B cell (primary cell): Measurements from ENCODE around the gene CHKB. TPM values are rescaled to one million over a fixed set of nuclear protein-coding genes. Genes with fewer than 3 reads are reported as not detected.

Source experiments
- ATAC-seq: fragments of 200-7000 bp; cut with Tn5 transposase; one replicate; pipeline ENCODE4 v1.10.0; 2021; ENCODE audit warnings: low read depth, mild to moderate bottlenecking, moderate number of reproducible peaks, moderate library complexity
- CTCF ChIA-PET: fragments of 350-600 bp; sonication (Branson Sonifier 250); formaldehyde crosslinking; loops from one replicate; lab custom pipeline; 2021; ENCODE audit warnings: antibody characterized with exemption, inconsistent platforms; lab: Charles Lee
- POLR2A ChIA-PET: fragments of 350-600 bp; sonication (Branson Sonifier 250); formaldehyde crosslinking; loops from one replicate; lab custom pipeline; 2021; ENCODE audit warnings: antibody characterized with exemption; lab: Charles Lee
- DNase-seq: peaks from one replicate; pipeline ENCODE4 v3.0.0; 2013
- H2AFZ ChIP-seq: 2 replicates; pipeline ENCODE4 v1.6.1; 2012; ENCODE audit warnings: mild to moderate bottlenecking, low read depth, low read length; ENCODE audit not compliant: insufficient read depth, poor library complexity, severe bottlenecking
- H3K27ac ChIP-seq, 2 donors: 1 replicate in 1 of 2; 2 replicates in 1 of 2; pipeline ENCODE4 v1.5.1; 2012 to 2013; ENCODE audit warnings: low read length in 2 of 2, mild to moderate bottlenecking in 2 of 2, moderate library complexity in 1 of 2
- H3K27me3 ChIP-seq, 4 experiments: fragments of 200-600 bp in 1 of 4; sonication (generic) in 1 of 4; replicated peaks in 1 of 4; 1 replicate in 2 of 4; 2 replicates in 2 of 4; pipeline versions ENCODE4 v1.6.1 to v1.7.0; 2013 to 2016; ENCODE audit warnings: low read length in 3 of 4, mild to moderate bottlenecking in 2 of 4, mixed read lengths in 1 of 4, moderate library complexity in 1 of 4; ENCODE audit not compliant: insufficient read depth in 4 of 4, control insufficient read depth in 3 of 4; ENCODE audit errors: control extremely low read depth in 1 of 4
- H3K36me3 ChIP-seq, 2 experiments: replicated peaks in 1 of 2; 1 replicate in 1 of 2; 2 replicates in 1 of 2; pipeline versions ENCODE4 v1.6.1 to v1.7.1; 2013; ENCODE audit warnings: low read length in 1 of 2; ENCODE audit not compliant: insufficient read depth in 2 of 2, control insufficient read depth in 1 of 2; ENCODE audit errors: control extremely low read depth in 1 of 2, extremely low read depth in 1 of 2
- H3K4me1 ChIP-seq, 2 donors: fragments of 200-600 bp in 1 of 2; sonication (generic) in 1 of 2; 1 replicate in 1 of 2; 2 replicates in 1 of 2; pipeline versions ENCODE4 v1.5.1 to v1.6.1; 2013 to 2017; ENCODE audit warnings: low read length in 2 of 2; ENCODE audit not compliant: control insufficient read depth in 2 of 2, insufficient read depth in 2 of 2
- H3K4me2 ChIP-seq: replicated peaks from 2 replicates; pipeline ENCODE3; 2012; ENCODE audit warnings: mild to moderate bottlenecking, low read depth, low read length; ENCODE audit not compliant: poor library complexity, severe bottlenecking
- H3K4me3 ChIP-seq, 5 experiments: fragments of 200-600 bp in 1 of 5; sonication (generic) in 1 of 5; 1 replicate in 3 of 5; 2 replicates in 2 of 5; pipeline versions ENCODE4 v1.5.1 to v1.7.0; 2011 to 2016; ENCODE audit warnings: low read length in 4 of 5, mild to moderate bottlenecking in 4 of 5, low read depth in 2 of 5, control low read depth in 1 of 5, moderate library complexity in 1 of 5; ENCODE audit not compliant: insufficient read depth in 1 of 5; ENCODE audit errors: control extremely low read depth in 1 of 5, extremely low read depth in 1 of 5
- H3K79me2 ChIP-seq: fragments of 200-600 bp; sonication (generic); one replicate; pipeline ENCODE4 v1.6.0; 2016; ENCODE audit warnings: low read length; ENCODE audit not compliant: control insufficient read depth, insufficient read depth
- H3K9ac ChIP-seq: fragments of 200-600 bp; sonication (generic); 2 replicates; pipeline ENCODE4 v1.6.1; 2017; ENCODE audit warnings: mild to moderate bottlenecking, low read length, moderate library complexity
- H3K9me3 ChIP-seq, 3 donors: one replicate each; pipeline versions ENCODE4 v1.6.1 to v1.7.1; 2013; ENCODE audit warnings: low read length in 2 of 3; ENCODE audit not compliant: control insufficient read depth in 2 of 3, insufficient read depth in 1 of 3; ENCODE audit errors: control extremely low read depth in 1 of 3
- H4K20me1 ChIP-seq: 2 replicates; pipeline ENCODE4 v1.6.0; 2012; ENCODE audit warnings: mild to moderate bottlenecking, low read length; ENCODE audit not compliant: insufficient read depth, control insufficient read depth, poor library complexity, severe bottlenecking
- H3K27ac Mint-ChIP-seq: one replicate; pipeline ENCODE4 v1.8.0; 2021; ENCODE audit warnings: mixed read lengths
- H3K27me3 Mint-ChIP-seq: one replicate; pipeline ENCODE4 v1.8.0; 2021; ENCODE audit warnings: mixed read lengths
- H3K4me1 Mint-ChIP-seq: one replicate; pipeline ENCODE4 v1.8.0; 2021; ENCODE audit warnings: mixed read lengths
- H3K4me3 Mint-ChIP-seq: one replicate; pipeline ENCODE4 v1.8.0; 2021; ENCODE audit warnings: mixed read lengths
- H3K9me3 Mint-ChIP-seq: one replicate; pipeline ENCODE4 v1.8.0; 2022; ENCODE audit warnings: mixed read lengths; ENCODE audit not compliant: insufficient read depth
- EZH2 ChIP-seq: IDR thresholded peaks from 2 replicates; pipeline ENCODE4 v1.6.1; 2012; ENCODE audit warnings: borderline replicate concordance, low read depth, mild to moderate bottlenecking, moderate library complexity, low read length; ENCODE audit not compliant: insufficient read depth, poor library complexity, severe bottlenecking
- WGBS: methylation state at CpG from one replicate; pipeline ENCODE4 v1.1.5; 2013; ENCODE audit warnings: missing lambda C conversion rate; ENCODE audit not compliant: insufficient coverage; 5-methylcytosine and 5-hydroxymethylcytosine counted together
- intact Hi-C: fragments of 100-400 bp; cut with micrococcal nuclease; formaldehyde crosslinking; loops from one replicate; pipeline ENCODE4 v1.10.0; 2022
- polyA plus RNA-seq: library from polyadenylated mRNA; depleted of rRNA; stranded (reverse); fragments of >200 nt; gene quantifications from 2 replicates; pipeline ENCODE4 v1.2.3, GENCODE V29; 2012
- total RNA-seq, 2 donors: library from RNA; stranded (reverse); fragments of 120-200 nt in 1 of 2; gene quantifications; 1 replicate in 1 of 2; 2 replicates in 1 of 2; pipeline versions ENCODE4 v1.2.3 to v1.2.4, GENCODE V29; 2013 to 2022
- TF ChIP-seq, protein P1 (sequence below): fragments of 200-600 bp; IDR thresholded peaks from one replicate; pipeline ENCODE4 v1.8.0; 2022; ENCODE audit warnings: antibody characterized with exemption, mild to moderate bottlenecking

The CHKB gene
- total and polyA plus RNA-seq, 2 donors (not counting 1 experiment from before 2014, with no cell fraction given): 238 to 309 TPM

DNA sequence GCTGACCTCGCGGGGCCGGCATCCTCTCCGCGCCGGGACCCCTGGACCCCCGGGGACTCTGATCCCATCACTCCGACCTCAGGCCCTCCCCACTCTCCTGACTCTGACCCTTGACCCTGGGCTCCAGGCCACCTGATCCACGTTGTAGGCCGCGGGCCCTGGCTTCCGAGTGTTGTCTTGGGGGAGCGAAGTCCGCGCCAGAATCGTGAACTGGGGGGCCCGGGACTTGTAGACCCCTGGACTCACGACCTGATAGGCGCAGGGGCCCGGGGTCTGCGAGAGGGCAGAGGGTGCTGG, 52.1 kb downstream of the CHKB start:
- 1% methylated on average over 21 of the region's 21 CpGs for WGBS
- peak overlapping the region; percentile 84 for H3K4me2 ChIP-seq
- H3K36me3 ChIP-seq: no peaks in the 10 kb centered on the region
- peaks cover 22 to 69% of the 10 kb centered on the region in 2 donors for H3K4me1 ChIP-seq
- Mint-ChIP-seq H3K9me3 (no peaks in the 10 kb centered on the region), H3K27ac (peak overlapping the region; percentile 99), H3K4me3 (peak overlapping the region; percentile 95), H3K27me3 (no peaks in the 10 kb centered on the region), H3K4me1 (peaks cover 54% of the 10 kb centered on the region)
- peaks cover 0 to 9% (median 0%) of the 10 kb centered on the region in 3 donors for H3K9me3 ChIP-seq
- intact Hi-C loops: loop anchor here (1.0 kb wide), 2 partner anchors 22 to 339 kb away; partner anchors contain the start of gene NCAPH2
- peak overlapping the region; percentile 97 for H3K9ac ChIP-seq
- no peaks in the 10 kb centered on the region for H3K27me3 ChIP-seq
- peak overlapping the region; percentile 62 for H2AFZ ChIP-seq
- TF ChIP-seq, protein P1, sequence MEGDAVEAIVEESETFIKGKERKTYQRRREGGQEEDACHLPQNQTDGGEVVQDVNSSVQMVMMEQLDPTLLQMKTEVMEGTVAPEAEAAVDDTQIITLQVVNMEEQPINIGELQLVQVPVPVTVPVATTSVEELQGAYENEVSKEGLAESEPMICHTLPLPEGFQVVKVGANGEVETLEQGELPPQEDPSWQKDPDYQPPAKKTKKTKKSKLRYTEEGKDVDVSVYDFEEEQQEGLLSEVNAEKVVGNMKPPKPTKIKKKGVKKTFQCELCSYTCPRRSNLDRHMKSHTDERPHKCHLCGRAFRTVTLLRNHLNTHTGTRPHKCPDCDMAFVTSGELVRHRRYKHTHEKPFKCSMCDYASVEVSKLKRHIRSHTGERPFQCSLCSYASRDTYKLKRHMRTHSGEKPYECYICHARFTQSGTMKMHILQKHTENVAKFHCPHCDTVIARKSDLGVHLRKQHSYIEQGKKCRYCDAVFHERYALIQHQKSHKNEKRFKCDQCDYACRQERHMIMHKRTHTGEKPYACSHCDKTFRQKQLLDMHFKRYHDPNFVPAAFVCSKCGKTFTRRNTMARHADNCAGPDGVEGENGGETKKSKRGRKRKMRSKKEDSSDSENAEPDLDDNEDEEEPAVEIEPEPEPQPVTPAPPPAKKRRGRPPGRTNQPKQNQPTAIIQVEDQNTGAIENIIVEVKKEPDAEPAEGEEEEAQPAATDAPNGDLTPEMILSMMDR: no peak
- TF ChIP-seq EZH2: no peak
- no peaks in the 10 kb centered on the region for H4K20me1 ChIP-seq
- DNase-seq (no peak), ATAC-seq (no peak)
- peaks cover 10% of the 10 kb centered on the region for H3K79me2 ChIP-seq
- peak overlapping the region; percentile 99 to 100 for H3K27ac ChIP-seq
- peak overlapping the region; percentile 39 to 95 (median 95) for H3K4me3 ChIP-seq
- ChIA-PET CTCF (interaction anchor here (2.1 kb wide), 1 partner anchor 10 kb away, joined by 7 read pairs; no protein-coding TSS in a partner anchor), POLR2A (interaction anchor here (0.5 to 4.6 kb wide), 7 partner anchors 10 to 340 kb away, joined by 4 to 40 read pairs (median 18); partner anchors contain the start of genes LMF2, NCAPH2 and SYCE3)

DNA sequence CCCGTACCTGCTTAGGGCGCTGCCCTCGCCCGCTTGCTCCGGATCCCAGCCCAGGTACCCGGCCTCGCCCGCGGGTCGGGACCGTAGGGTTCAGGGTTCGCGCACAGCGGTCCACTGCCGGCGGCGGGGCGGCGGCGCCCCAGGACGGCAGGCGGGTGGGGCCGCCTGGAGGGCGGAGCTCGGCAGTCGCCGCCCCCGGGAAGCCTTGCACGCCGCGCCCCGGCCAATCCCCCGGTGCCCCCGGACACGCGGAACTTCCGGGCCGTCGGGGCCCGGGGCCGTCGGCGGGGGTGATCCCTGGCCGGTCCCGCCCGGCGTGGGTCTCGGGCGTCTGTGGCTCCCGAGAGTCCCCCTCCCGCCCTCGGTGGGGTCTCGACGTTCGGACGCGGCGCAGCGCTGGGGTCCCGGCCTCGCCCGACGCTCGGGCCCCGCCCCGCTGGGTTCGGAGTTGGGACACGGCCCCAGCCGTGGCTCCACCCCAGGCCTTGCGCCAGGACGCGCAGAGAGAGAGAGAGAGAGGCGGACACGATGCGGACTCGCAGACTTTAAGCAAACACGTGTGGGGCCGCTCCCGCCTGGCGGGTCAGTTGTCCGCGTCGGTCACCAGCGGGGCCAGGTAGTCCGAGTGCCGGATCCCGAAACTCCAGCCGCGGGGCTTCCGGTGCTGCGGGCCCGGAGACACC, 52.6 kb downstream of the CHKB start, which contains the start of gene TYMP:
TYMP (minus strand) TSS at position 116 of the 683 bp plus-strand sequence. CDS start 303 bp downstream, outside the sequence.
- ChIA-PET POLR2A (interaction anchor here (0.7 to 5.4 kb wide), 9 partner anchors 11 to 98 kb away, joined by 3 to 104 read pairs (median 5); partner anchors contain the start of genes ARSA, LMF2, NCAPH2 and SYCE3), CTCF (interaction anchor here (0.6 to 5.5 kb wide), 5 partner anchors 9 to 279 kb away, joined by 3 to 81 read pairs (median 4); partner anchors contain the start of genes HDAC10 and SYCE3)
- Mint-ChIP-seq H3K9me3 (no peaks in the 10 kb centered on the region), H3K4me1 (peaks cover 51% of the 10 kb centered on the region), H3K27ac (peak within 1 kb of the TSS; percentile 99), H3K27me3 (no peaks in the 10 kb centered on the region), H3K4me3 (peak within 1 kb of the TSS; percentile 95)
- peak within 1 kb of the TSS; percentile 39 to 95 (median 95) for H3K4me3 ChIP-seq
- ATAC-seq (peak; percentile 25), DNase-seq (peak; percentile 90)
- H3K9me3 ChIP-seq: peaks cover 0 to 9% (median 0%) of the 10 kb centered on the region in 3 donors
- no peaks in the 10 kb centered on the region for H3K27me3 ChIP-seq
- H3K4me2 ChIP-seq: peak within 1 kb of the TSS; percentile 84
- peaks cover 22 to 65% of the 10 kb centered on the region in 2 donors for H3K4me1 ChIP-seq
- intact Hi-C loops: loop anchor here (1.0 to 5.0 kb wide), 3 partner anchors 22 to 339 kb away; partner anchors contain the start of gene NCAPH2
- peaks cover 3% of the 10 kb centered on the region for H4K20me1 ChIP-seq
- peaks cover 13% of the 10 kb centered on the region for H3K79me2 ChIP-seq
- H3K36me3 ChIP-seq: no peaks in the 10 kb centered on the region
- H3K9ac ChIP-seq: peak within 1 kb of the TSS; percentile 97
- H2AFZ ChIP-seq: peak within 1 kb of the TSS; percentile 62
- WGBS: 1% methylated on average over 92 of the region's 92 CpGs
- TF ChIP-seq EZH2: no peak
- H3K27ac ChIP-seq: peak within 1 kb of the TSS; percentile 99 to 100
